Posterior vena cava (tissue), 2 donors: Measurements from ENCODE around the gene RBM39. TPM values are rescaled to one million over a fixed set of nuclear protein-coding genes. Genes with fewer than 3 reads are reported as not detected.
"Not testable (repeated sequence)": the region's sequence is repeated elsewhere in the genome, so short reads cannot be mapped to it uniquely, and the experiment has no call there.

Source experiments
- DNase-seq: peaks from one replicate; pipeline ENCODE4 v3.0.0-alpha.2; 2020; ENCODE audit warnings: low spot score
- intact Hi-C, 2 donors: fragments of 100-400 bp; cut with DNase I; formaldehyde crosslinking; loops; one replicate each; pipeline versions ENCODE4 v1.14.1 to v1.14.2; 2022 to 2023
- long read RNA-seq, 2 donors: library from polyadenylated mRNA; unstranded; transcript quantifications; one replicate each; pipeline ENCODE4 v2.0.0, GENCODE V29; 2020 to 2021
- total RNA-seq, 2 donors: library from RNA; stranded (reverse); fragmentation: NEBNext Ultra II Directional; extraction: Animal tissue kit (Norgen Biotek cat#: 25700); gene quantifications; one replicate each; pipeline ENCODE4 v1.2.1, GENCODE V29; 2021
- donor health status: DM: yes; HTN: yes; CAD: no.
- donor health status: DM: yes; HTN: yes; CAD: no.

Gene RBM39
- 100 to 1,000 TPM; 210 to 217 TPM for total RNA-seq
- long read RNA-seq, donor 1, full-length matches to known transcripts = 27 of 54 reads
- long read RNA-seq, donor 1, partial matches to known transcripts = 13 of 54 reads
- long read RNA-seq, donor 1, other reads (novel, unspliced or antisense) = 14 of 54 reads
- long read RNA-seq, donor 2, transcript RBM39-203 (17 exons, 2,831 nt) = minor isoform, 5 of 47 reads
- long read RNA-seq, donor 2, transcript RBM39-201 (17 exons, 2,488 nt) = major isoform, 8 of 47 reads
- long read RNA-seq, donor 2, partial matches to known transcripts = 18 of 47 reads
- long read RNA-seq, donor 2, other reads (novel, unspliced or antisense) = 11 of 47 reads

GRCh38 chr20:35741892-35742740 is at the start of gene RBM39:
TSS of gene RBM39 (minus strand) at chr20:35742260. CDS start at chr20:35740874, 1,386 bp downstream.
- intact Hi-C loops = loop anchor here in 1 of 2 donors (2.0 kb wide), 1 partner anchor 29 kb away; no protein-coding TSS in a partner anchor
- peak; percentile 100 for DNase-seq

GRCh38 chr20:35791821-35792220 is 49.8 kb upstream of the RBM39 start:
- peak; percentile 76 for DNase-seq
- intact Hi-C loops = no loop called here

- DNase-seq = peak; percentile 11
- intact Hi-C loops = no loop called here
Measured at GRCh38 chr20:35791097-35791496, 49.0 kb upstream of the RBM39 start.

GRCh38 chr20:35788796-35789195 is 46.7 kb upstream of the RBM39 start:
- no peak for DNase-seq
- intact Hi-C loops = no loop called here

- intact Hi-C loops = not testable (repeated sequence)
- peak; percentile 13 for DNase-seq
Measured at GRCh38 chr20:35785541-35785940, 43.5 kb upstream of the RBM39 start.

DNA sequence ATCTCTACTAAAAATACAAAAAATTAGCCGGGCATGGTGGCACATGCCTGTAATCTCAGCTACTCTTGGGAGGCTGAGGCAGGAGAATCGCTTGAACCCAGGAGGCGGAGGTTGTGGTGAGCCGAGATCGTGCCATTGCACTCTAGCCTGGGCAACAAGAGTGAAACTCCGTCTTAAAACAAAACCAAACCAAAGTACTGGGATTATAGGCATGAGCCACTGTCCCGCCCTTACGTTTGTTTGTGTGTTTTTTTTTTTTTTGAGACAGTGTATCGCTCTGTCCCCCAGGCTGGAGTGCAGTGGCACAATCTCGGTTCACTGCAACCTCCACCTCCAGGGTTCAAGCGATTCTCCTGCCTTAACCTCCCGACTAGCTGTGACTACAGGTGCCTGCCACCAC is 41.8 kb upstream of the RBM39 start:
- intact Hi-C loops = not testable (repeated sequence)
- peak; percentile 5 for DNase-seq

GRCh38 chr20:35776513-35777101 is 34.5 kb upstream of the RBM39 start:
- intact Hi-C loops = no loop called here
- DNase-seq = peak; percentile 85

- intact Hi-C loops = no loop called here
Measured at GRCh38 chr20:35774391-35774790, 32.3 kb upstream of the RBM39 start.

GRCh38 chr20:35773154-35773751 is 31.2 kb upstream of the RBM39 start:
- no peak for DNase-seq
- intact Hi-C loops = no loop called here

More at GRCh38 chr20:35774391-35774790, 32.3 kb upstream of the RBM39 start:
- DNase-seq = no peak

DNA sequence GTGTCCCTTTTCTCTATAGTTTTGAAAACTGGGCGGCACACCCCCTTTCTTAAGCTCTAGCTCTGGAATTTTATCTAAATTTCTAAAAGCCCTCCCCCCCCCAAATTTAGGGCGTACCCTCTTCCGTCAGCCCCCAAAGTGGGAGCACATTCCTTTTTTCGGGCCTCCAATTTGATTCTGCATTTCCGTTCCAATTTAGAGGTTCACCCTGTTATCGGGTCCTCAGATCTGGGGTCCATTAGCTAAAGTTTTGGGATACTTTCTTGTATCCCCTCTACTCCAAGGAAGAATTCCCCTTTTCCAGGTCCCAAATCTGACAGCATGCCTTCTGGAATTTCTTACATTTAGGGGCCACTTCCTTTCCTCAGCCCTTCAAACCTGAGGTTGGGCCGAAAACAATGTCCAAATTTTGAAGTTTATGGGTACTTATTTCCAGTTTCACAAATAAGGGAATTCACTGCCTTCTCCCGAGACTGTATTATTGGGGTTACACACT is 30.6 kb upstream of the RBM39 start:
- no peak for DNase-seq
- intact Hi-C loops = no loop called here

- intact Hi-C loops = loop anchor here in 1 of 2 donors (2.0 kb wide), 1 partner anchor 29 kb away; the partner anchor contains the start of gene RBM39
- DNase-seq = peak; percentile 100
Measured at GRCh38 chr20:35771689-35772562, 29.9 kb upstream of the RBM39 start, which contains the start of gene PHF20. TSS of gene PHF20 (plus strand) at chr20:35772015. CDS start at chr20:35801523, 29,508 bp downstream.

DNA sequence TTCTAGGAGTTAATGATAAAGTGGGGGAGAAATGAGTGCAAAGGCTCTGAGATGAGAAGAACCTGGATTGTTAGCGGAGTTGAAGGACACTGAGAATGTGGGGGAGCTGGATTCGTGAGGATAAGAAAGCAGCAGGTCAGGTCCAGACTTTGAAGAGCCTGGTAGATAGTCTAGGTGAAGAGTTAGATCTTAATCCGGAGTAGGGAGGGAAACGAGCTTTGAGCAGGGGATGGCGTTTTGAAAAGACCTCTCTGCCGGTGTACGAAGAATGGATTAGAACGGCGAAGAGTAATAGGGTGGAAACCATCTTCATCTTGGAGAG is 29.3 kb upstream of the RBM39 start:
- intact Hi-C loops = loop anchor here in 1 of 2 donors (2.0 kb wide), 1 partner anchor 29 kb away; the partner anchor contains the start of gene RBM39
- DNase-seq = no peak

DNA sequence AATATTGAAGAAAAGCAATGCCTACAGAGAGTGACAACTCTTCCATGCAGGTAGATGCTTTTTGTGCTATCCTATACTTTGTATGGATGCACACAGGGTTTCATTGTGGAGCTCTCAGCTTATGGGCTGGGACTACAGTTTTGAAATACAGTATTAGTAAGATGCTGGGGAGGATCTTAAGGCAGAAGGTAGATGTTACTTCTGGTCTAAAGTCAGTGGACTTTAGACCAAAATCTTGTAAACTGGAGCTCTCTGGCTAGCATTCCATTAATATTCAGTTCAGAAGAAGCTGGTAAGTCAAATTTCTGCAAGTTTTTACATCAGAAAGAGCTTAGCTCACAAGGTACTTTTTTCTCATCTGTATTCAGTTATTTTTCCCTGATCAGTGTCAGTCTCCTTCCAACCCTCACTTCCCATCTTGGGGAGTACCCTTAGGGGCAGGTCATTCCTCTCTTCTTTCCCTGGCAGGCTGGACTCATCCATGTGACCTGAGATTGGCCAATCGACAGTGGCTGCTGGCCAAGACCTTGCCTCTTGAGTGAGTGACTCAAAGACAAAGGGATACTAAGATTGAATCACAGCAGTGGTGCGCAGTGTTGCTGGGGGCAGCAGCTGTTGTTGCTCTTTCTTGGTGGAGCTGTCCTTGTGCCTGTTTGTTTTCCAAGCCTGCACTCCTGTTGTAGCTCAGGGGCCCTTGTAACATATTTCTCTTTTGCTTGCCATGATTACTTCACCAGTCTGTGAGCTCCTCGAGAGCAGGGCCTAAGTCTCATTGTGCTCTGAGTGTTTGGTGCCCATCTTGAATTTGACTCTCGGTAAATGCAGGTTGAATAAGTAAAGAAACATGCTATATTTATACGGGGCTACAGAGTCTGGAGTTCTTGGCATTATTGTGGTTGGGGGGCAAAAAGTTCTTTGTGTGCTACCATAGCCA is 26.9 kb upstream of the RBM39 start:
- peak; percentile 99 for DNase-seq
- intact Hi-C loops = no loop called here

DNA sequence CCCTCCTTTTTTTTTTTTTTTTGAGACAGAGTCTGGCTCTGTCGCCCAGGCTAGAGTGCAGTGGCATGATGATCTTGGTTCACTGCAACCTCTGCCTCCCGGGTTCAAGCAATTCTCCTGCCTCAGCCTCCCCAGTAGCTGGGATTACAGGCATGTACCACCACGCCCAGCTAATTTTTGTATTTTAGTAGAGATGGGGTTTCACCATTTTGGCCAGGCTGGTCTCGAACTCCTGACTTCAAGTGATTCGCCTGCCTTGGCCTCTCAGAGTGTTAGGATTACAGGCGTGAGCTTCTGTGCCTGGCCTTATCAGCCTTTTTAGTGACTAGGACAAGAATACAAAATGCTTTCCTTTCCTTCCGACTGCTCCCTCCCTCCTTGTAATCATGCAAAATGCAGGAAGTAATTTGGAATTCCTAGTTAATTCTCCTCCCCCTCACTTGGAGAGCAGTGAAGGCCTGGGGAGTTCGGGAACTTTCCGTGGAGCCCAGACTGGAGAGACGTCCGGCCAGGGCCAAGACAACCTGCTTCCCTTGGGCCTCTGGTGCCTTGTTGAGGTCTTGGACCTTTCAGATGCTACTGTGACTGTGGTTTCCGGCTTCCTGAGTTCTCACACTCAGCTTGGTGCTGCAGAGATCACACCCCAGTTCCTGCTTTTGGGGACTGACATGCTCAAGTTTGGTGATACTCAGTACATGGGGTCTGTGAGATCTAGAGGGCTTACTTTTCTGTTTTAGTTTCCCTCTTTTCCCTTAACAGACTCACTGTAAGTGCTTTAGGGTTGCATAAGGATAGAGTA is 25.8 kb upstream of the RBM39 start:
- DNase-seq = peak; percentile 89
- intact Hi-C loops = no loop called here

- intact Hi-C loops = no loop called here
- no peak for DNase-seq
Measured at GRCh38 chr20:35766843-35767242, 24.8 kb upstream of the RBM39 start.

- DNase-seq, intact Hi-C loops: not testable (repeated sequence)
Measured at GRCh38 chr20:35764936-35765335, 22.9 kb upstream of the RBM39 start.
